Measurements from ENCODE around the gene CDK19.
"Not testable (repeated sequence)": the region's sequence is repeated elsewhere in the genome, so short reads cannot be mapped to it uniquely, and the experiment has no call there.

The CDK19 gene

GRCh38 chr6:110589865-110590513, 225.3 kb downstream of the CDK19 start:
- no peak overlapping the region for H3K4me3 ChIP-seq (ENCODE audit: low read depth, low read length, poor library complexity, severe bottlenecking)
- H3K79me2 ChIP-seq (ENCODE audit: insufficient read depth, low read length), result no peaks in the 10 kb centered on the region
- no peaks in the 10 kb centered on the region for H3K9me3 ChIP-seq (ENCODE audit: low read length)
- no peak overlapping the region for H2AFZ ChIP-seq (ENCODE audit: low read length)
- TF ChIP-seq CTCF (IDR thresholded peaks at IDR 0.05; ENCODE audit: low read length) (no peak), EZH2 (IDR thresholded peaks at IDR 0.05; ENCODE audit: borderline replicate concordance, low read length) (no peak)
- no peaks in the 10 kb centered on the region for H3K4me1 ChIP-seq (ENCODE audit: insufficient read depth, low read length, severe bottlenecking)
- no peaks in the 10 kb centered on the region for H3F3A ChIP-seq (ENCODE audit: insufficient read depth, low read length)
- H3K9me2 ChIP-seq (ENCODE audit: low read depth, low read length), result no peaks in the 10 kb centered on the region
- H3K36me3 ChIP-seq (ENCODE audit: insufficient read depth, low read length), result no peaks in the 10 kb centered on the region
- H3K27ac ChIP-seq (ENCODE audit: low read depth, low read length, poor library complexity, severe bottlenecking), result no peak overlapping the region
- H3K27me3 ChIP-seq (ENCODE audit: insufficient read depth, low read length), result no peaks in the 10 kb centered on the region
- no peak overlapping the region for H3K4me2 ChIP-seq (ENCODE audit: low read length)
- no peaks in the 10 kb centered on the region for H4K20me1 ChIP-seq (ENCODE audit: insufficient read depth, low read length)
- H3K9ac ChIP-seq (ENCODE audit: low read length), result no peak overlapping the region

- Histone ChIP-seq H3K4me1 (ENCODE audit: insufficient read depth, low read length, severe bottlenecking) (no peaks in the 10 kb centered on the region), H2AFZ (ENCODE audit: low read length) (no peak overlapping the region), H3K27ac (ENCODE audit: low read depth, low read length, poor library complexity, severe bottlenecking) (no peak overlapping the region), H3K36me3 (ENCODE audit: insufficient read depth, low read length) (no peaks in the 10 kb centered on the region), H3K4me3 (ENCODE audit: low read depth, low read length, poor library complexity, severe bottlenecking) (no peak overlapping the region), H3K4me2 (ENCODE audit: low read length) (no peak overlapping the region), H4K20me1 (ENCODE audit: insufficient read depth, low read length) (no peaks in the 10 kb centered on the region), H3K9me3 (ENCODE audit: low read length) (no peaks in the 10 kb centered on the region), H3F3A (ENCODE audit: insufficient read depth, low read length) (no peaks in the 10 kb centered on the region), H3K79me2 (ENCODE audit: insufficient read depth, low read length) (no peaks in the 10 kb centered on the region), H3K27me3 (ENCODE audit: insufficient read depth, low read length) (no peaks in the 10 kb centered on the region), H3K9me2 (ENCODE audit: low read depth, low read length) (no peaks in the 10 kb centered on the region), H3K9ac (ENCODE audit: low read length) (no peak overlapping the region)
- TF ChIP-seq CTCF (IDR thresholded peaks at IDR 0.05; ENCODE audit: low read length), result no peak
- no peak for TF ChIP-seq EZH2 (IDR thresholded peaks at IDR 0.05; ENCODE audit: borderline replicate concordance, low read length)
Observed at GRCh38 chr6:110587328-110587727, 227.9 kb downstream of the CDK19 start.

- Histone ChIP-seq H3K36me3 (ENCODE audit: insufficient read depth, low read length) (no peaks in the 10 kb centered on the region), H3K27me3 (ENCODE audit: insufficient read depth, low read length) (no peaks in the 10 kb centered on the region), H3K4me1 (ENCODE audit: insufficient read depth, low read length, severe bottlenecking) (no peaks in the 10 kb centered on the region), H4K20me1 (ENCODE audit: insufficient read depth, low read length) (no peaks in the 10 kb centered on the region), H3K4me3 (ENCODE audit: low read depth, low read length, poor library complexity, severe bottlenecking) (no peak overlapping the region), H3K9ac (ENCODE audit: low read length) (no peak overlapping the region), H2AFZ (ENCODE audit: low read length) (no peak overlapping the region), H3F3A (ENCODE audit: insufficient read depth, low read length) (no peaks in the 10 kb centered on the region), H3K9me2 (ENCODE audit: low read depth, low read length) (no peaks in the 10 kb centered on the region), H3K4me2 (ENCODE audit: low read length) (no peak overlapping the region), H3K9me3 (ENCODE audit: low read length) (no peaks in the 10 kb centered on the region), H3K27ac (ENCODE audit: low read depth, low read length, poor library complexity, severe bottlenecking) (no peak overlapping the region), H3K79me2 (ENCODE audit: insufficient read depth, low read length) (no peaks in the 10 kb centered on the region)
- TF ChIP-seq EZH2 (IDR thresholded peaks at IDR 0.05; ENCODE audit: borderline replicate concordance, low read length) (no peak), CTCF (IDR thresholded peaks at IDR 0.05; ENCODE audit: low read length) (no peak)
Observed at GRCh38 chr6:110581679-110582078, 233.6 kb downstream of the CDK19 start.

GRCh38 chr6:110577596-110578167, 237.6 kb downstream of the CDK19 start:
- H3K9me2 ChIP-seq (ENCODE audit: low read depth, low read length); H4K20me1 ChIP-seq (ENCODE audit: insufficient read depth, low read length); H3K4me1 ChIP-seq (ENCODE audit: insufficient read depth, low read length, severe bottlenecking); H3K9me3 ChIP-seq (ENCODE audit: low read length); H3F3A ChIP-seq (ENCODE audit: insufficient read depth, low read length); H3K27me3 ChIP-seq (ENCODE audit: insufficient read depth, low read length); H3K79me2 ChIP-seq (ENCODE audit: insufficient read depth, low read length); H3K4me3 ChIP-seq (ENCODE audit: low read depth, low read length, poor library complexity, severe bottlenecking); H3K36me3 ChIP-seq (ENCODE audit: insufficient read depth, low read length); H3K4me2 ChIP-seq (ENCODE audit: low read length); H3K9ac ChIP-seq (ENCODE audit: low read length); H2AFZ ChIP-seq (ENCODE audit: low read length); H3K27ac ChIP-seq (ENCODE audit: low read depth, low read length, poor library complexity, severe bottlenecking): not testable (repeated sequence)

Data from OCI-LY1 (cell line).